HG03135 (cell line): ENCODE measurements around the gene SYS1.
"Not testable (repeated sequence)": the region's sequence is repeated elsewhere in the genome, so short reads cannot be mapped to it uniquely, and the experiment has no call there.

ENCODE experiments used
- ATAC-seq: cut with Tn5 transposase; IDR thresholded peaks from one replicate; pipeline ENCODE4 v1.9.1; 2021; ENCODE audit warnings: mild to moderate bottlenecking, moderate library complexity; ENCODE audit not compliant: unreplicated experiment

The SYS1 gene

GRCh38 chr20:45339799-45340198 is 23.2 kb upstream of the SYS1 start:
- no peak for ATAC-seq

- no peak for ATAC-seq
These were observed 22.6 kb upstream of the SYS1 start for GRCh38 chr20:45340236-45340847.

GRCh38 chr20:45340951-45341350 is 22.0 kb upstream of the SYS1 start:
- no peak for ATAC-seq

GRCh38 chr20:45341579-45341938 is 21.4 kb upstream of the SYS1 start:
- no peak for ATAC-seq

DNA sequence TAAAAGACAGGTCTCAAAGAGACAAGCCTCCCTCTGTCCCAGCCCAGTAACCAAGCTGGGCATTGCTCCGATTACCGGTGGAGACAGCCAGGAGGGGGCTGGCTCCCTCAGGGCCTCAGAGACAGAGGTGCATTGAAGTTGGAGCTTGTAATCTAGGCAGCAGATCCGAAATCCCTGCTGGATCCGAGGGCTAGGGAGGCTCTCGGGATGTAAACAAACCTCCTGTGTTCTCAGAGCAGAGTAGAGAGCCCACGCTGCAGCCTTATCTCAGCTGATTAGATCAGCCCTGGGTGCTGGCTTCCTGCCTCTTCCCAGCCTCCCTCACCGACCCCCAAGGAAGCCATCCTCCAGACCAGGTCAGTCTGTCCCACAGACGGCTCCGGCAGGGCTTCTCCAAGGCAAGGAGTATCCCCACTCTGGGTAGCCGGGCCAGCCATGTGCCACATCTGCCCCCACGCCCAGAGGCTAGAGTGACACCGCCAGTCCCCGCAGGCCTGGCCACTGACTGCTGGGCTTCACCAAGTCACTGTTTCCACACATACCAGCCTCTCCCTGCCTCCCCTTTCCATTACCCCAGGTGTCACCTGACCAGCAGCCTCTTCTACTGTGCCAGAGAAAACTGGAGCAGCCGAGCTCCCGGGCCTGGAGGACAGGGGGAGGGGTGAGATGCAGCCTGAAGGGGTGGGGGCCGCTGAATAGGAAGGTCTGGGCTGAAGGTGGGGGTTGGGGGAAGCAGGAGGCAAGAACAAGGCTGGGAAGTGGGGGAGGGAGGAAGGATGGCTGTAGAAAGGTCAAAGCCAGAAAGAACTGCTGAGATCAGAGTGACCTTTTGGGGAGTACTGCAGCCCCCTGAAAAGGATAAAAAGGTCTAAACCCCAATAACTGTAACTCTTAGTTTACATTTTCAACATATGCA is 20.8 kb upstream of the SYS1 start:
- ATAC-seq, result no peak

GRCh38 chr20:45342855-45343531 is 20.0 kb upstream of the SYS1 start:
- ATAC-seq, result no peak

GRCh38 chr20:45343532-45344167 is 19.3 kb upstream of the SYS1 start:
- ATAC-seq, result no peak

DNA sequence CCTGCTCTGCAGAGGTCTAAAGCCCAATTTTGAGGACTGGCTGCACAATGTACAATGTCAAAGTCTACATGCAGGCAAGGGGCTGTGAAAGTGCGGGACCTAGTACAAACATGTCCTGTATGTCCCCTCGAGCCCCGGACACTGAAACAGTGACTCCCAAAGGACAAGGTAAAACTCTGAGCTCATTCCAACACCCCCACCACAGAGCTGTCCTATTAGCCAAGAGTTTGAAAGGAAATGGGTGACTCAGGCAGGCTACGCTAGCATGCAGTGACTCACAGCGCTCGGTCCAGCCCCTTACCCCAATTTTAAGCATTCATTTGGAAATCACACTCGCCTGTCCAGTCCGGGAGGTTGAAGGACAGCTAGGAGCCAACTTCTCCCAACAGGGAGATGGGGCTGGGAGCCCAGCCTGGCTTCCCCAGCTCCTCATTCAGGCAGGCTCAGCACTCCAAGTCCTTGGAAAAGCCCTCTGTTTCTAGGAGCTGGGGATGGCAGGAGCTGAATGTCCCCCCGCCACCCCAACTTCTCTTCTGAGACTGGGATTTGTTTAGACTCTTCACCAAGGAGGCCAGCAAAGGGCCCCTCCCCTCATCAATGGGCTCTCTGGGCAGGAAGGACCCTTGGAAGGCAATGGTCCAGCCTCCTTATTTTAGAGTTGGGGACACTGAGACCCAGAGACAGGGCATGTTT is 18.6 kb upstream of the SYS1 start:
- no peak for ATAC-seq

GRCh38 chr20:45345104-45345936 is 17.6 kb upstream of the SYS1 start:
- ATAC-seq, result no peak

- no peak for ATAC-seq
These were observed 16.7 kb upstream of the SYS1 start for GRCh38 chr20:45346291-45346718.

GRCh38 chr20:45346851-45347250 is 16.1 kb upstream of the SYS1 start:
- ATAC-seq, result no peak

- no peak for ATAC-seq
These were observed 15.5 kb upstream of the SYS1 start for GRCh38 chr20:45347297-45347935.

DNA sequence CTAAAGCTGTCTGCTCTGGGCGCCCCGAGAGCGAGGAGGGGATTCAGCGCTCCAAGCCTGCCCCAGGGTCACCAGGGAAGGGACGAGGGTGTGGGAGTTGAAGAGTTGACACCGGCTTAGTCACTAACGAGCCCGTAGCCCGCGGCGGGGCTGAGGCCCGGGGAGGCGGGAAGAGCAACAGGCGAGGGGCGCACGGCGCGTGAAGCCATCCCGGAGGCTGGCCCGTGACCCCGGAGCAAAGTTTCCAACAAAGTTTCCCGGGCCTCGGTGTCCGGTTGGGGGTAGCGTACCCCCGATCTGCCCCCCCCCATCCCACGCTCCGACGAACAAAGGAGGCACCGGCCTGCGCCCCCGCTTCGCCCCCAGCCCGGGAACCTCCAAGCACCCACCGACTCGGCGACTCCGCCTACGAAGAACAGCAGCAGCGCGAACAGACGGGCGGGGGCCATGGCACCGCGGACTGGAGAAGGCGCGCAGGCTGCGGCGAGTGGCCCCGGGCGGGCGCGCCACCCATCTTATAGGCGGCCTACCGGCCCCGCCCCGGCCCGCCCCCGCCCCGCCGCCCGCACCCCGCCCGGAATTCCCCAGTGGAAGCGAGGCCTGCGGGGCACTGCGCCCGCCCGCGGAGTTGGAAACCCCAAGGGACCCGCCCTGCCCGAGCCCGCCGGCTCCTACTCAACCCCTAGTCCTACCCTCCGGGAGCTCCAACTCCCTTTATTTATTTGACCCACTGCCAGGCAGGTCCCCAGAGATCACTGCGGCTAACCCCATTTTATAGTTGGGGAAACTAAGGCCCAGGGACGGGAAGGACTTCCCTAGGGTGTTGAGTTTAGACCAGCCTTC is 14.8 kb upstream of the SYS1 start, which contains the start of gene SDC4:
SDC4 (minus strand) TSS at position 489 of the 843 bp plus-strand sequence; CDS start at position 449, 40 bp downstream.
- no peak for ATAC-seq

DNA sequence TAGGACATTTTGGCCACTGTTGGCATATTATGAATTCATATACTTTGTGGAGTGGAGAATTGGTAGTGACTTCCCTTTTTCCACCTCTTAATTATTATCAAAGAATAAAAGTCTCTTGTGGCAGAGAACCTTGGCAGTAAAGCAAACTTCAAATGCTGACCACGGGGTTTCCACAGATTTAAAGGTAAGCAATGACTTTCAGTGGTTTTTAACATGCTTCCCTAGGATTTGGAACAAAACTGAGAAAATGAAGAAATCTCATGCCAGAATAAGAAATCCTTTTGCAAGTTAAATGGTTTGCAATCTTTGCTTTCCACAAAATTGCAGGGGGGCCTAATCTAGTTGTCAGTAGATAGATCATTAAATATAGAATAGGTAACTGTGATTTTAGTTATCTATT is 12.7 kb upstream of the SYS1 start:
- no peak for ATAC-seq

GRCh38 chr20:45350795-45351194 is 12.2 kb upstream of the SYS1 start:
- ATAC-seq, result not testable (repeated sequence)

DNA sequence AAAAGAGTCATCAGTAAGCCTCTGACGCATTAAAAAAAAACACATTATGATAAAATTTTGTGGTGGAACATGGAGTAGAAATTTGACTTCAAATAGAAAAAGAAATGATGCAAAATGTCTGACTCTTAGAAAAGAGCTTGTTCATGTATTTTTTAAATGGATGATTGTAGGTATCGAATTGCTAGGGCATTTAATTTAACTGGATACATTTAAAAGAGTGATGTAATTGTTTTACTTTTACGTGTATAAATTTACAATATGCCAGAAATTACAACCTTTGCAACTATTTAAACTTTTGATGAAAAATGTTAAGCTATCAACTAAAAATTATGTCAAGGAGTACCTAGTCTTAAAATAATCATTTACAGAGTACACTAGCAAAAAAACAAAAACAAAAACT is 10.2 kb upstream of the SYS1 start:
- ATAC-seq, result no peak

DNA sequence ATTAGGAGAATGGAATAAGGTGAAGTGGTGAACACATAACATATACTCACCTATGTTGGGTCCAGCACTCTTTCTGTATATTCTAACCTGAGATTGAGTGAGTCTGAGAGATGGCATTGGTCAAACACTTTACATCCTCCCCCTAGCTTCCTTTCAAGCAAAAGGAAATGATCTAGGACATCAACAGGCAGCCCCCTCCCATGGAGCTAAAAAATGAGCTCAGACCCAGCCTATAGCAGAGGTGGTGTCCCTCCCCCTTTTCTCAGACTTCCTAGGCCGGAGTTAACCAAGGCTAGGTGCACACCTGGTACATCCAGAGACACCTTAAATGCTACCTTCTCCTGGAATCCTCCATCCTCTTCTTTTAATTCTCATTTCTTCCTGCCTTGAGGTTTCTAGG is 9.2 kb upstream of the SYS1 start:
- ATAC-seq, result no peak

GRCh38 chr20:45354423-45355208 is 8.3 kb upstream of the SYS1 start:
- no peak for ATAC-seq
